Right ventricle myocardium inferior (tissue), 1 donor: ENCODE results near the gene ERCC5. TPM values are rescaled to one million over a fixed set of nuclear protein-coding genes. Genes with fewer than 3 reads are reported as not detected.

Experiments
- ATAC-seq: fragments of 200-7000 bp; cut with Tn5 transposase; one replicate; pipeline ENCODE4 v1.9.1; 2020; ENCODE audit warnings: mild to moderate bottlenecking, moderate library complexity
- DNase-seq: peaks from one replicate; pipeline ENCODE4 v3.0.0; 2021; ENCODE audit errors: missing footprints
- intact Hi-C: fragments of 100-400 bp; cut with DNase I; formaldehyde crosslinking; loops from one replicate; pipeline ENCODE4 v1.11.0; 2022
- total RNA-seq: library from RNA; stranded (reverse); fragmentation: NEBNext Ultra II Directional; extraction: Animal tissue kit (Norgen Biotek cat#: 25700); gene quantifications from one replicate; pipeline ENCODE4 v1.2.1, GENCODE V29; 2021
- donor health status: DM: no; HTN: yes; CAD: no; lungs with severe emphysema.

ERCC5 gene
- total RNA-seq, 1 donor from 2014 or later, result 27.3 TPM

- intact Hi-C loops, result no loop called here
- ATAC-seq (no peak), DNase-seq (no peak)
Observed at GRCh38 chr13:102836471-102836870, 9.4 kb upstream of the ERCC5 start.

- ATAC-seq (no peak), DNase-seq (no peak)
Observed at GRCh38 chr13:102838273-102838672, 7.6 kb upstream of the ERCC5 start.

GRCh38 chr13:102838982-102839381 is 6.8 kb upstream of the ERCC5 start:
- intact Hi-C loops, result no loop called here
- DNase-seq (no peak), ATAC-seq (no peak)

More at GRCh38 chr13:102838273-102838672, 7.6 kb upstream of the ERCC5 start:
- intact Hi-C loops, result no loop called here

- intact Hi-C loops, result no loop called here
- ATAC-seq, result no peak
- no peak for DNase-seq
Observed at GRCh38 chr13:102839462-102839861, 6.4 kb upstream of the ERCC5 start.

- intact Hi-C loops, result loop anchor here (1.0 kb wide), 1 partner anchor 249 kb away; the partner anchor contains the start of gene TPP2
- ATAC-seq (no peak), DNase-seq (no peak)
Observed at GRCh38 chr13:102845289-102845629, 573 bp upstream of the ERCC5 start.

GRCh38 chr13:102846261-102847015 is 606 bp downstream of the ERCC5 start:
- DNase-seq (peak; percentile 77), ATAC-seq (peak; percentile 41)
- intact Hi-C loops, result loop anchor here (1.0 to 2.0 kb wide), 2 partner anchors 46 to 266 kb away; no protein-coding TSS in a partner anchor

GRCh38 chr13:102847272-102848234 is 1.7 kb downstream of the ERCC5 start:
- intact Hi-C loops, result loop anchor here (2.0 kb wide), 1 partner anchor 267 kb away; no protein-coding TSS in a partner anchor
- ATAC-seq, result no peak

GRCh38 chr13:102848956-102849355 is 3.1 kb downstream of the ERCC5 start:
- DNase-seq, result no peak
- ATAC-seq, result no peak
- intact Hi-C loops, result no loop called here

More at GRCh38 chr13:102847272-102848234, 1.7 kb downstream of the ERCC5 start:
- no peak for DNase-seq

- ATAC-seq (no peak), DNase-seq (no peak)
- intact Hi-C loops, result no loop called here
Observed at GRCh38 chr13:102852556-102852955, 6.7 kb downstream of the ERCC5 start.

GRCh38 chr13:102854675-102855074 is 8.8 kb downstream of the ERCC5 start:
- no peak for ATAC-seq
- no peak for DNase-seq
- intact Hi-C loops, result no loop called here

GRCh38 chr13:102856557-102856956 is 10.7 kb downstream of the ERCC5 start:
- ATAC-seq (peak; percentile 85), DNase-seq (peak; percentile 74)
- intact Hi-C loops, result no loop called here

GRCh38 chr13:102862624-102863210 is 16.9 kb downstream of the ERCC5 start:
- ATAC-seq, result no peak

GRCh38 chr13:102863590-102863989 is 17.8 kb downstream of the ERCC5 start:
- intact Hi-C loops, result no loop called here
- DNase-seq (no peak), ATAC-seq (peak; percentile 90)

More at GRCh38 chr13:102862624-102863210, 16.9 kb downstream of the ERCC5 start:
- intact Hi-C loops, result no loop called here
- DNase-seq, result no peak

GRCh38 chr13:102868366-102868936 is 22.6 kb downstream of the ERCC5 start:
- no peak for DNase-seq
- no peak for ATAC-seq
- intact Hi-C loops, result no loop called here

- intact Hi-C loops, result loop anchor here (5.0 kb wide), 1 partner anchor 42 kb away; no protein-coding TSS in a partner anchor
- ATAC-seq (peak; percentile 27), DNase-seq (no peak)
Observed at GRCh38 chr13:102869948-102870676, 24.3 kb downstream of the ERCC5 start.

GRCh38 chr13:102870677-102871415 is 25.0 kb downstream of the ERCC5 start:
- peak; percentile 83 for ATAC-seq
- peak; percentile 72 for DNase-seq
- intact Hi-C loops, result loop anchor here (5.0 kb wide), 1 partner anchor 41 kb away; no protein-coding TSS in a partner anchor

GRCh38 chr13:102872131-102872530 is 26.3 kb downstream of the ERCC5 start:
- ATAC-seq (no peak), DNase-seq (no peak)
- intact Hi-C loops, result loop anchor here (5.0 kb wide), 1 partner anchor 40 kb away; no protein-coding TSS in a partner anchor
